AG04450 (cell line): ENCODE data around the gene SLC38A9. TPM values are rescaled to one million over a fixed set of nuclear protein-coding genes. Genes with fewer than 3 reads are reported as not detected.

Experiments used
- CTCF ChIA-PET: fragments of 300-600, 350-600 bp; formaldehyde crosslinking; extraction: SDS; loops from one replicate; lab custom pipeline; 2022; ENCODE audit warnings: antibody characterized with exemption, inconsistent platforms; lab: Charles Lee
- POLR2A ChIA-PET: fragments of 350-600 bp; formaldehyde crosslinking; extraction: SDS; loops from one replicate; lab custom pipeline; 2021; ENCODE audit warnings: antibody characterized with exemption, inconsistent platforms; lab: Yijun Ruan, JAX
- DNase-seq: peaks from one replicate; pipeline ENCODE4 v3.0.0-alpha.2; 2011; ENCODE audit warnings: low read depth, low spot score
- H3K27ac ChIP-seq: one replicate; pipeline ENCODE4 v1.5.1; 2012; ENCODE audit warnings: low read depth, low read length, control low read depth
- H3K27me3 ChIP-seq: one replicate; pipeline ENCODE4 v1.6.0; 2012; ENCODE audit warnings: low read length; ENCODE audit not compliant: control insufficient read depth, insufficient read depth
- H3K4me3 ChIP-seq: 2 replicates; pipeline ENCODE4 v1.5.1; 2011; ENCODE audit warnings: mild to moderate bottlenecking, low read depth, low read length, control low read depth
- H3K9me3 ChIP-seq: 2 replicates; pipeline ENCODE4 v1.5.1; 2012; ENCODE audit warnings: low read length; ENCODE audit not compliant: control insufficient read depth, insufficient read depth
- polyA plus RNA-seq: library from polyadenylated mRNA; depleted of rRNA; stranded (reverse); fragments of >200 nt; gene quantifications from 2 replicates; pipeline ENCODE4 v1.2.3, GENCODE V29; 2011
- TF ChIP-seq, protein P1 (sequence below): IDR thresholded peaks from 2 replicates; pipeline ENCODE4 v1.5.1; 2011; ENCODE audit warnings: low read depth, low read length, control low read depth, inconsistent platforms

Gene SLC38A9
- polyA plus RNA-seq, 1 experiment, result 25.3 TPM

DNA sequence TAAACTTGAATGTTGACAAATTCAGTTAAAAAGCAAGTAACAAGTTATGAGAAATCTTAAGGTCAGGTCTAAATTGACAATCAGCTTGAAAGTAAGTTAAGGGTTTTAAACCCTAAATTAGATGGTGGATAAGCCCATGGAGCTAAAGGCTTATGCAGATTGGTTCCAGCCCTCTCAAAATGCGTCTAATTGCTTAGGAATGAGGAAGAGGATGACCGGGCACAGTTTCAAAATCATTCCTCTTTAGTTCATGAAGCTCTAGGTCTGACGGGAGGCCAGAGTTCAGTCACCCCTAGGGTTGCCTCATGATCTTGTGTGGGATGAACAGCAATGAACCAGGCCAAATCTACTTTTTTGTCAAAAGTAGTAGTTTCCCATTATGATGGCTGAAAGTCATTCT lies 75.4 kb downstream of the SLC38A9 start:
- TF ChIP-seq, protein P1, sequence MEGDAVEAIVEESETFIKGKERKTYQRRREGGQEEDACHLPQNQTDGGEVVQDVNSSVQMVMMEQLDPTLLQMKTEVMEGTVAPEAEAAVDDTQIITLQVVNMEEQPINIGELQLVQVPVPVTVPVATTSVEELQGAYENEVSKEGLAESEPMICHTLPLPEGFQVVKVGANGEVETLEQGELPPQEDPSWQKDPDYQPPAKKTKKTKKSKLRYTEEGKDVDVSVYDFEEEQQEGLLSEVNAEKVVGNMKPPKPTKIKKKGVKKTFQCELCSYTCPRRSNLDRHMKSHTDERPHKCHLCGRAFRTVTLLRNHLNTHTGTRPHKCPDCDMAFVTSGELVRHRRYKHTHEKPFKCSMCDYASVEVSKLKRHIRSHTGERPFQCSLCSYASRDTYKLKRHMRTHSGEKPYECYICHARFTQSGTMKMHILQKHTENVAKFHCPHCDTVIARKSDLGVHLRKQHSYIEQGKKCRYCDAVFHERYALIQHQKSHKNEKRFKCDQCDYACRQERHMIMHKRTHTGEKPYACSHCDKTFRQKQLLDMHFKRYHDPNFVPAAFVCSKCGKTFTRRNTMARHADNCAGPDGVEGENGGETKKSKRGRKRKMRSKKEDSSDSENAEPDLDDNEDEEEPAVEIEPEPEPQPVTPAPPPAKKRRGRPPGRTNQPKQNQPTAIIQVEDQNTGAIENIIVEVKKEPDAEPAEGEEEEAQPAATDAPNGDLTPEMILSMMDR, result no peak
- H3K27ac ChIP-seq, result no peak overlapping the region
- no peaks in the 10 kb centered on the region for H3K9me3 ChIP-seq
- no peak for DNase-seq
- H3K27me3 ChIP-seq, result no peaks in the 10 kb centered on the region
- CTCF ChIA-PET, result interaction anchor here (1.0 kb wide), 1 partner anchor 56 kb away, joined by 3 read pairs; no protein-coding TSS in a partner anchor
- no peak overlapping the region for H3K4me3 ChIP-seq
- POLR2A ChIA-PET, result no interaction called here

DNA sequence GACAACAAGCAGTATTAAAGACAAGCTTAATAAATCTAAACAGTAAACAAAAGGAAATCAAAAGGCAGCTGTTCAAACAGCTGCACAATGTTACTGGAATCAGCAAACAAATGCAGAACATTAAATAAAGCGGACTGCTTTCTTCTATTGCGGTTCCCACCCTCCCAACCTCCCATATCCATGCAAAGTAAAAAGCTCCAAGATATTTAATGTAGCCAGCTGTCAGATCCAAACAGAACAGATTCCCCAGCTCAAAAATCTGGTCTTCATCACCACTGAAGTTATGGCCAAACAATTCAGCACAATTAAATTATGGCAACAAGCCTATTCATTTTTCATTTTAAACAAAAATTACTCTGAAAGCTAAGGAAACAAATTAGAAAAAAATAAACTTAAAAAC lies 75.9 kb downstream of the SLC38A9 start:
- POLR2A ChIA-PET, result interaction anchor here (0.7 kb wide), 1 partner anchor 60 kb away, joined by 3 read pairs; no protein-coding TSS in a partner anchor

DNA sequence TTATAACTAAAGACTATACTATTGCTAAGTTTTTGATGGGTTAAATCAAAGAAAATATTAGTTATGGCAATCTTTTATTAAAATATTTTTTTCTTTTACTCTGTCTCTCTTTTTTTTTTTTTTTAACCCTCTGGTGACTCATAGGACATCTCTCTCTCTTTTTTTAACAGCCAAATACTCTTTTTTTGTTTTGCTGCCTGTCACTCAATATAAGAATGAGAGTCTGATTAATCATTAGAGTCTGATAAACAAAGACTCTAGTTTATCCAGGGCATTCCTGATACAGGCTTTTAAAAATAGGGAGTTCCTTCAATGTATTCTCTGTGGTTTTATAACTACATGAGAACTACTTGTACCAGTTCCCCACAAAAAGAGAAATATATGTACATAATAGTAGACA lies 77.3 kb downstream of the SLC38A9 start:
- POLR2A ChIA-PET, result no interaction called here
- Histone ChIP-seq H3K4me3 (no peak overlapping the region), H3K9me3 (no peaks in the 10 kb centered on the region), H3K27me3 (no peaks in the 10 kb centered on the region), H3K27ac (no peak overlapping the region)
- DNase-seq, result no peak
- TF ChIP-seq, protein P1, result no peak
- CTCF ChIA-PET, result no interaction called here

More for the DNA sequence above, 75.9 kb downstream of the SLC38A9 start:
- TF ChIP-seq, protein P1, result no peak
- H3K4me3 ChIP-seq, result no peak overlapping the region
- no peak overlapping the region for H3K27ac ChIP-seq
- H3K27me3 ChIP-seq, result no peaks in the 10 kb centered on the region
- no peaks in the 10 kb centered on the region for H3K9me3 ChIP-seq
- CTCF ChIA-PET, result interaction anchor here (1.0 kb wide), 1 partner anchor 56 kb away, joined by 3 read pairs; no protein-coding TSS in a partner anchor
- no peak for DNase-seq

DNA sequence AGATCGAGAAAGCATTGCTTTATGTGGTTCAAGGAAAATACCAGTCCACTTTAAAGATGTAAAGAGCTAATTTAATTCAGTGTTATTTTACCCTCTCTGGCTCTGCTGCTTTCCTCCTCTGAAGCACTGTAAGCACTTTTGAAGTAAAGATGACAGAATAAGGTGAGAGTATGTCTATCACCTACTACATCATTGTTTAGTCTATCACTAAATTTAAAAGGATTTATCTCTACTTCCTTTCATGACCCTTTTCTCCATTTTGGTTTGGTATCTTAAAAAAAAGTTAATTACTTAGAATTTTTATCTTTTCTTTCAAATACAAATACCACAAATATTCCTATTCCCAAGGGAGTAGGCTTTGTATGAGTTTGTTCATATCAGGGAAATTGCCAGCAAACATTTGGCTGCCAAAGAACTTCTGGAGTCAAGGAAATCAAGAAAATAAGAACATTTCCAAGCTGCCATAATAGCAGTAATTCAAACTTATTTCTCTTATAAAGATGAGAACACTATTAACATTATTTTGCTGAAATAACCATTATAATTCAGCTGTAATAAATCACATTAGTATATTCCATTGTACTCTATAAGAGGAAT lies 77.8 kb downstream of the SLC38A9 start:
- no peak overlapping the region for H3K27ac ChIP-seq
- H3K9me3 ChIP-seq, result no peaks in the 10 kb centered on the region
- H3K4me3 ChIP-seq, result no peak overlapping the region
- no peak for DNase-seq
- TF ChIP-seq, protein P1, result no peak
- CTCF ChIA-PET, result no interaction called here
- POLR2A ChIA-PET, result no interaction called here
- H3K27me3 ChIP-seq, result no peaks in the 10 kb centered on the region

DNA sequence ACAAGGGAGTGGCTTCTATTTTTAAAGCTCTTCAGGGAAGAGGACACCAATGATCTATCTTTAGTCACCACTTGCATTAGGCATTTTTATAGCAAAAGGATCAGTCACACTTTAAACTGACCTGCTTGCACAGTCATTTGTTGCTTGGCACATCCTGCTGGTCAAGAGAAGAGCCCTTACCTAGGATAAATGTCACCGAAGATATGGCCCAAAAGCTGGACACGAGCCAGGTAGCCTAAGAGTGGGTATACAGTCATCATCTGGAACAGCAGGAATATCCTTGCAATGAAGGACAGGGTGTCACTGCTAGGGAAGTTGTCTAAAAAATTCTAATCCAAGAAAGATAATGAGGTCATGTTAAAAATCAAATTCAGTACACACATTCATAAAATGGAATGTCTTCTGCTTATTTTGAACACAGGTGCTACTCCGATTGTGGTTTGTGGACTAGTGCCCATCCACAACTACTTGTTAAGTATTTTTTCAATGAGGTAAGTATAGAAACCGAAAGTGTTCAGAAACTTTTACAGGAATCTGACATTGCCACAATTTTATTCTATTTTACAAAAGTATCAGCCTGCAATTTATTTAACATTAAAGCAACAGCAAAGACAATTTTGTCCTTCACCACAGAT lies 78.4 kb downstream of the SLC38A9 start:
- ChIA-PET POLR2A (no interaction called here), CTCF (interaction anchor here (1.1 kb wide), 1 partner anchor 58 kb away, joined by 3 read pairs; no protein-coding TSS in a partner anchor)
- Histone ChIP-seq H3K27me3 (no peaks in the 10 kb centered on the region), H3K9me3 (no peaks in the 10 kb centered on the region), H3K27ac (no peak overlapping the region), H3K4me3 (no peak overlapping the region)
- TF ChIP-seq, protein P1, result no peak
- no peak for DNase-seq
